Neural cell (in vitro differentiated cells): Measurements from ENCODE around the gene PLXNB1. TPM values are rescaled to one million over a fixed set of nuclear protein-coding genes. Genes with fewer than 3 reads are reported as not detected.
A peak's percentile ranks its signal among the peaks of the same experiment; 100 is the strongest.

Source experiments
- H2AFZ ChIP-seq: fragments of 200-600, 300-800 bp; sonication (generic), shearing (Covaris generic); 2 replicates; pipeline ENCODE4 v1.6.0; 2014; ENCODE audit warnings: low read depth, mild to moderate bottlenecking, antibody characterized with exemption, low read length, moderate library complexity
- H3F3A ChIP-seq: fragments of 200-600 bp; shearing (Covaris generic); 2 replicates; pipeline ENCODE4 v1.6.1; 2016; ENCODE audit warnings: mild to moderate bottlenecking, moderate library complexity, mixed read lengths, antibody characterized with exemption, low read length; ENCODE audit not compliant: insufficient read depth, poor library complexity, severe bottlenecking
- H3K27ac ChIP-seq: fragments of 200-600, 300-800 bp; sonication (generic), shearing (Covaris generic); 2 replicates; pipeline ENCODE4 v1.5.1; 2014; ENCODE audit warnings: mild to moderate bottlenecking, low read length, moderate library complexity
- H3K27me3 ChIP-seq: fragments of 300-800, 200-600 bp; sonication (generic), shearing (Covaris generic); 2 replicates; pipeline ENCODE4 v1.6.0; 2014; ENCODE audit warnings: mild to moderate bottlenecking, low read depth, low read length, moderate library complexity; ENCODE audit not compliant: insufficient read depth
- H3K36me3 ChIP-seq: fragments of 300-800, 200-600 bp; sonication (generic), shearing (Covaris generic); 2 replicates; pipeline ENCODE4 v1.5.1; 2014; ENCODE audit warnings: mild to moderate bottlenecking, antibody characterized with exemption, low read length, moderate library complexity; ENCODE audit not compliant: insufficient read depth
- H3K4me2 ChIP-seq: fragments of 300-800, 200-600 bp; sonication (generic), shearing (Covaris generic); 2 replicates; pipeline ENCODE4 v1.6.0; 2014; ENCODE audit warnings: mild to moderate bottlenecking, low read length
- H3K4me3 ChIP-seq: fragments of 300-800, 200-600 bp; sonication (generic), shearing (Covaris generic); 2 replicates; pipeline ENCODE4 v1.5.1; 2014; ENCODE audit warnings: mild to moderate bottlenecking, low read length, moderate library complexity
- H3K79me2 ChIP-seq: fragments of 200-600 bp; shearing (Covaris generic); replicated peaks from 2 replicates; pipeline ENCODE4 v1.6.0; 2014; ENCODE audit warnings: mild to moderate bottlenecking, low read length, moderate library complexity; ENCODE audit not compliant: insufficient read depth
- H3K9ac ChIP-seq: fragments of 300-800, 200-600 bp; sonication (generic), shearing (Covaris generic); 2 replicates; pipeline ENCODE4 v1.6.1; 2016; ENCODE audit warnings: mild to moderate bottlenecking, low read length, mixed read lengths
- H3K9me2 ChIP-seq: fragments of 200-600 bp; shearing (Covaris generic); 2 replicates; pipeline ENCODE4 v1.6.1; 2016; ENCODE audit warnings: mild to moderate bottlenecking, low read length, mixed read lengths; ENCODE audit not compliant: insufficient read depth
- H3K9me3 ChIP-seq: fragments of 200-600, 300-800 bp; sonication (generic), shearing (Covaris generic); 2 replicates; pipeline ENCODE4 v1.6.1; 2016; ENCODE audit warnings: mild to moderate bottlenecking, mixed run types, low read length, moderate library complexity, mixed read lengths
- H4K20me1 ChIP-seq: fragments of 200-600 bp; shearing (Covaris generic); 2 replicates; pipeline ENCODE4 v1.6.1; 2016; ENCODE audit warnings: mild to moderate bottlenecking, mixed run types; ENCODE audit not compliant: insufficient read depth
- EP300 ChIP-seq: fragments of 450-650 bp; conservative IDR thresholded peaks from 2 replicates; pipeline ENCODE4 v1.6.1; 2014; ENCODE audit warnings: antibody characterized with exemption, mild to moderate bottlenecking, moderate library complexity; ENCODE audit not compliant: poor library complexity, severe bottlenecking
- EZH2 ChIP-seq: fragments of 200-600, 300-800 bp; shearing (Covaris generic), sonication (generic); IDR thresholded peaks from 2 replicates; pipeline ENCODE4 v1.6.1; 2014; ENCODE audit warnings: antibody characterized with exemption, low read length, borderline replicate concordance, mild to moderate bottlenecking; ENCODE audit not compliant: insufficient read depth, poor library complexity, severe bottlenecking
- MXI1 ChIP-seq: fragments of 450-650 bp; conservative IDR thresholded peaks from 2 replicates; pipeline ENCODE4 v1.6.1; 2014; ENCODE audit warnings: antibody characterized with exemption, mild to moderate bottlenecking; ENCODE audit not compliant: poor library complexity, severe bottlenecking
- POLR2AphosphoS5 ChIP-seq: IDR thresholded peaks from 2 replicates; pipeline ENCODE4 v1.6.1; 2012
- RAD21 ChIP-seq: fragments of 450-650 bp; conservative IDR thresholded peaks from 2 replicates; pipeline ENCODE4 v1.6.1; 2014; ENCODE audit warnings: antibody characterized with exemption, mild to moderate bottlenecking, moderate library complexity
- SMC3 ChIP-seq: fragments of 450-650 bp; conservative IDR thresholded peaks from 2 replicates; pipeline ENCODE4 v1.6.1; 2014; ENCODE audit warnings: antibody characterized with exemption, mild to moderate bottlenecking, moderate library complexity; ENCODE audit not compliant: poor library complexity
- TAF1 ChIP-seq: IDR thresholded peaks from 2 replicates; pipeline ENCODE4 v1.6.1; 2012; ENCODE audit warnings: low read depth
- polyA plus RNA-seq: library from polyadenylated mRNA; depleted of rRNA; stranded (reverse); fragments of >200 nt; gene quantifications from 2 replicates; pipeline ENCODE4 v1.2.3, GENCODE V29; 2014
- TF ChIP-seq, protein P1 (sequence below): fragments of 450-650 bp; IDR thresholded peaks from 2 replicates; pipeline ENCODE4 v1.5.1; 2014; ENCODE audit warnings: antibody characterized with exemption, mild to moderate bottlenecking, moderate library complexity; ENCODE audit not compliant: poor library complexity, severe bottlenecking
- TF ChIP-seq, protein P2 (sequence below): IDR thresholded peaks from 2 replicates; pipeline ENCODE4 v1.6.1; 2012; ENCODE audit warnings: borderline replicate concordance

PLXNB1 gene
- polyA plus RNA-seq, 1 donor from 2014 or later = 134 TPM

DNA sequence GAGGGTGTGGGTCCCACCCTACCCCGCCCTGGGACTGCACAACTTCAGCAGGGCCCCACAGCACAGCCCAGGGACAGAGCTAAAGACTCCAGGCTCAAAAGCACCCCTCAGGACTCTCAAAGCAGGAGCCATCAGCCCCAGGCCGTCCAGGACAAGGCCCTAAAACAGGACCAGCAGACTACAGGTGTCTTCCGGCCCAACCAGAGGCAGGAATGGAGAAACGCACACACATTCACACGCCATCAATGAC, 42.7 kb upstream of the PLXNB1 start:
- H3K36me3 ChIP-seq = no peaks in the 10 kb centered on the region
- no peaks in the 10 kb centered on the region for H3K27me3 ChIP-seq
- H3K4me3 ChIP-seq = peak overlapping the region; percentile 73
- H4K20me1 ChIP-seq = no peaks in the 10 kb centered on the region
- peak overlapping the region; percentile 99 for H2AFZ ChIP-seq
- TF ChIP-seq, protein P1, sequence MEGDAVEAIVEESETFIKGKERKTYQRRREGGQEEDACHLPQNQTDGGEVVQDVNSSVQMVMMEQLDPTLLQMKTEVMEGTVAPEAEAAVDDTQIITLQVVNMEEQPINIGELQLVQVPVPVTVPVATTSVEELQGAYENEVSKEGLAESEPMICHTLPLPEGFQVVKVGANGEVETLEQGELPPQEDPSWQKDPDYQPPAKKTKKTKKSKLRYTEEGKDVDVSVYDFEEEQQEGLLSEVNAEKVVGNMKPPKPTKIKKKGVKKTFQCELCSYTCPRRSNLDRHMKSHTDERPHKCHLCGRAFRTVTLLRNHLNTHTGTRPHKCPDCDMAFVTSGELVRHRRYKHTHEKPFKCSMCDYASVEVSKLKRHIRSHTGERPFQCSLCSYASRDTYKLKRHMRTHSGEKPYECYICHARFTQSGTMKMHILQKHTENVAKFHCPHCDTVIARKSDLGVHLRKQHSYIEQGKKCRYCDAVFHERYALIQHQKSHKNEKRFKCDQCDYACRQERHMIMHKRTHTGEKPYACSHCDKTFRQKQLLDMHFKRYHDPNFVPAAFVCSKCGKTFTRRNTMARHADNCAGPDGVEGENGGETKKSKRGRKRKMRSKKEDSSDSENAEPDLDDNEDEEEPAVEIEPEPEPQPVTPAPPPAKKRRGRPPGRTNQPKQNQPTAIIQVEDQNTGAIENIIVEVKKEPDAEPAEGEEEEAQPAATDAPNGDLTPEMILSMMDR = no peak
- no peak for TF ChIP-seq POLR2AphosphoS5
- TF ChIP-seq EZH2 = no peak
- TF ChIP-seq TAF1 = peak; percentile 33
- peak overlapping the region; percentile 89 for H3K27ac ChIP-seq
- H3K9ac ChIP-seq = peak overlapping the region; percentile 90
- H3K9me3 ChIP-seq = no peaks in the 10 kb centered on the region
- H3F3A ChIP-seq = no peaks in the 10 kb centered on the region
- no peaks in the 10 kb centered on the region for H3K9me2 ChIP-seq
- peak overlapping the region; percentile 77 for H3K4me2 ChIP-seq
- peaks cover 15% of the 10 kb centered on the region for H3K79me2 ChIP-seq

DNA sequence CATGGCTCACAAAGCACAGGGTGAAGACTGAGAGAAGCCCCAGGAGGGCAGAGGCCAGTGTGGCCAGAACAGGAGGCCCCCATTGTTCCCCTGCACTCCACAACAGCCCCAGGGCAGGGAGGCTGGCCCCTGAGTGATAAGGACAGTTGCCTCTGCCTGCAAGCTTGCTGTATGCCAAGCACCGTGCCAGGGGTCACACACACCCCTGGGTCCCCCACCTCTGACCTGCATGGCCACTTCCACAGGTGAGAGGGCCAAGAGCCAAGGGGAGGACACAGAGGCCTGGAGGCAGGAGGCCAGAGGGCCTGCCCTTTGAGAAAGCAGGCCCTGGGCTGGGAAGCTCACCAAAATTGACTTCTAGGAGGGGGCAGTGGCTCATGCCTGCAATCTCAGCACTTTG, 40.4 kb upstream of the PLXNB1 start:
- H3K9me3 ChIP-seq = no peaks in the 10 kb centered on the region
- no peak overlapping the region for H3K9ac ChIP-seq
- H3F3A ChIP-seq = no peaks in the 10 kb centered on the region
- H3K4me2 ChIP-seq = no peak overlapping the region
- no peak overlapping the region for H3K4me3 ChIP-seq
- peaks cover 15% of the 10 kb centered on the region for H3K79me2 ChIP-seq
- no peak overlapping the region for H3K27ac ChIP-seq
- H3K27me3 ChIP-seq = no peaks in the 10 kb centered on the region
- H3K9me2 ChIP-seq = no peaks in the 10 kb centered on the region
- TF ChIP-seq, protein P2, sequence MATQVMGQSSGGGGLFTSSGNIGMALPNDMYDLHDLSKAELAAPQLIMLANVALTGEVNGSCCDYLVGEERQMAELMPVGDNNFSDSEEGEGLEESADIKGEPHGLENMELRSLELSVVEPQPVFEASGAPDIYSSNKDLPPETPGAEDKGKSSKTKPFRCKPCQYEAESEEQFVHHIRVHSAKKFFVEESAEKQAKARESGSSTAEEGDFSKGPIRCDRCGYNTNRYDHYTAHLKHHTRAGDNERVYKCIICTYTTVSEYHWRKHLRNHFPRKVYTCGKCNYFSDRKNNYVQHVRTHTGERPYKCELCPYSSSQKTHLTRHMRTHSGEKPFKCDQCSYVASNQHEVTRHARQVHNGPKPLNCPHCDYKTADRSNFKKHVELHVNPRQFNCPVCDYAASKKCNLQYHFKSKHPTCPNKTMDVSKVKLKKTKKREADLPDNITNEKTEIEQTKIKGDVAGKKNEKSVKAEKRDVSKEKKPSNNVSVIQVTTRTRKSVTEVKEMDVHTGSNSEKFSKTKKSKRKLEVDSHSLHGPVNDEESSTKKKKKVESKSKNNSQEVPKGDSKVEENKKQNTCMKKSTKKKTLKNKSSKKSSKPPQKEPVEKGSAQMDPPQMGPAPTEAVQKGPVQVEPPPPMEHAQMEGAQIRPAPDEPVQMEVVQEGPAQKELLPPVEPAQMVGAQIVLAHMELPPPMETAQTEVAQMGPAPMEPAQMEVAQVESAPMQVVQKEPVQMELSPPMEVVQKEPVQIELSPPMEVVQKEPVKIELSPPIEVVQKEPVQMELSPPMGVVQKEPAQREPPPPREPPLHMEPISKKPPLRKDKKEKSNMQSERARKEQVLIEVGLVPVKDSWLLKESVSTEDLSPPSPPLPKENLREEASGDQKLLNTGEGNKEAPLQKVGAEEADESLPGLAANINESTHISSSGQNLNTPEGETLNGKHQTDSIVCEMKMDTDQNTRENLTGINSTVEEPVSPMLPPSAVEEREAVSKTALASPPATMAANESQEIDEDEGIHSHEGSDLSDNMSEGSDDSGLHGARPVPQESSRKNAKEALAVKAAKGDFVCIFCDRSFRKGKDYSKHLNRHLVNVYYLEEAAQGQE = no peak
- TF ChIP-seq, protein P1 = no peak
- TF ChIP-seq EP300 (no peak), SMC3 (no peak), EZH2 (no peak), MXI1 (no peak), TAF1 (no peak), RAD21 (no peak), POLR2AphosphoS5 (no peak)
- H4K20me1 ChIP-seq = no peaks in the 10 kb centered on the region
- H3K36me3 ChIP-seq = no peaks in the 10 kb centered on the region
- H2AFZ ChIP-seq = no peak overlapping the region
